ENCODE results near the gene FAM13A.
A peak's percentile ranks its signal among the peaks of the same experiment; 100 is the strongest.
"Not testable (repeated sequence)": the region's sequence is repeated elsewhere in the genome, so short reads cannot be mapped to it uniquely, and the experiment has no call there.

The FAM13A gene

GRCh38 chr4:89044147-89044900, 12.7 kb downstream of the FAM13A start:
- DNase-seq (ENCODE audit: low read depth, low spot score): no peak

- DNase-seq (ENCODE audit: low read depth, low spot score): no peak
Observed at GRCh38 chr4:89042055-89042454, 14.9 kb downstream of the FAM13A start.

GRCh38 chr4:89039730-89040338, 17.2 kb downstream of the FAM13A start:
- DNase-seq (ENCODE audit: low read depth, low spot score): no peak

- no peak for DNase-seq (ENCODE audit: low read depth, low spot score)
Observed at GRCh38 chr4:89036535-89036934, 20.4 kb downstream of the FAM13A start.

DNA sequence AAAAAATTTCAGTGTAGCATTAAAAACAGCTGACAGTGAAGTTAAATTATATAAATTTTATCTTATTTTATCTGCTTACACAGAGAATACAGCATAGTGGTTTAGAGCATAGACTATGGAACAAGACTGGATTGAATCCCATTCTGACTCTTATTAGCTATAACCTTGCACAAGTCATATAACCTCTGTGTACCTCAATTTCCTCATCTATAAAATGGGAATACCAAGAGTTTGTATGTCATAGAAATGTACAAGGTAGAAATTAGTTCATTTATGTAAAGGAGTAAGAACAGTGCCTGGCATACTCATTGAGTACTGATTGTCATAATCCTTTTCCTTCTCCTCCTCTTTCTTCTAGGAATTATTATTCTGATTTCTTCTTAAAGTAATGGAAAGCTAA, 25.7 kb downstream of the FAM13A start:
- no peak for DNase-seq (ENCODE audit: low read depth, low spot score)

GRCh38 chr4:89029591-89029990, 27.4 kb downstream of the FAM13A start:
- DNase-seq (ENCODE audit: low read depth, low spot score): no peak

DNA sequence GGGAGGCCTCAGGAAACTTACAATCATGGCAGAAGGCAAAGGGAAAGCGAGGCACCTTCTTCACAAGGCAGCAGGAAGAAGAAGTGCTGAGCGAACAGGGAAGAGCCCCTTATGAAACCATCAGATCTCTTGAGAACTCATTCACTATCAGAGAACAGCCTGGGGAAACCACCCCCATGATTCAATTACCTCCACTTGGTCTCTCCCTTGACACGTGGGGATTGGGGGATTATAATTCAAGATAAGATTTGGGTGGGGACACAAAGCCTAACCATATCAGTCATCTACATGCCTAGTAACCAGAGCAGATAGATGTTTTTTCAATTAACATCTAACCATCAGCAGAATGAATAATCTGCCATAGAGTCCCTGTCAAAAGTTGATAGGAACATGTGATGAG, 30.4 kb downstream of the FAM13A start:
- DNase-seq (ENCODE audit: low read depth, low spot score): no peak

- peak; percentile 51 for DNase-seq (ENCODE audit: low read depth, low spot score)
Observed at GRCh38 chr4:89024051-89024675, 32.8 kb downstream of the FAM13A start.

- no peak for DNase-seq (ENCODE audit: low read depth, low spot score)
Observed at GRCh38 chr4:89023140-89023539, 33.8 kb downstream of the FAM13A start.

GRCh38 chr4:89022426-89023128, 34.4 kb downstream of the FAM13A start:
- DNase-seq (ENCODE audit: low read depth, low spot score): no peak

- DNase-seq (ENCODE audit: low read depth, low spot score): no peak
Observed at GRCh38 chr4:89021684-89022083, 35.3 kb downstream of the FAM13A start.

- no peak for DNase-seq (ENCODE audit: low read depth, low spot score)
Observed at GRCh38 chr4:89021062-89021461, 35.9 kb downstream of the FAM13A start.

DNA sequence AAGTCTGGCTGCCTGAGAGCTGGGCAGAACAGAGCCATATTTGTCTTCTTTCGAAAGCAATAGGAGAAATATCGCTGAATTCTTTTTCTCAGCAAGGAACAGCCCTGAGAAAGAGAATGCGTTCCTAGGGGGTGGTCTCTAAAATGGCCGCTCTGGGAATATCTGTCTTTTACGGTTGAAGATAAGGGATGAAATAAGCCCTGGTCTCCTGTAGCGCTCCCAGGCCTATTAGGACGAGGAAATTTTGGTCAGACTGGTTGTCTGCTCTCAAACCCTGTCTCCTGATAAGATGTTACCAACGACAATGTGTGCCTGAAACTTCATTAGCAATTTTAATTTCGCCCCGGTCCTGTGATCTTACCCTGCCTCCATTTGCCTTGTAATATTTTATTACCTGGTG, 42.1 kb downstream of the FAM13A start:
- not testable (repeated sequence) for DNase-seq (ENCODE audit: low read depth, low spot score)

DNA sequence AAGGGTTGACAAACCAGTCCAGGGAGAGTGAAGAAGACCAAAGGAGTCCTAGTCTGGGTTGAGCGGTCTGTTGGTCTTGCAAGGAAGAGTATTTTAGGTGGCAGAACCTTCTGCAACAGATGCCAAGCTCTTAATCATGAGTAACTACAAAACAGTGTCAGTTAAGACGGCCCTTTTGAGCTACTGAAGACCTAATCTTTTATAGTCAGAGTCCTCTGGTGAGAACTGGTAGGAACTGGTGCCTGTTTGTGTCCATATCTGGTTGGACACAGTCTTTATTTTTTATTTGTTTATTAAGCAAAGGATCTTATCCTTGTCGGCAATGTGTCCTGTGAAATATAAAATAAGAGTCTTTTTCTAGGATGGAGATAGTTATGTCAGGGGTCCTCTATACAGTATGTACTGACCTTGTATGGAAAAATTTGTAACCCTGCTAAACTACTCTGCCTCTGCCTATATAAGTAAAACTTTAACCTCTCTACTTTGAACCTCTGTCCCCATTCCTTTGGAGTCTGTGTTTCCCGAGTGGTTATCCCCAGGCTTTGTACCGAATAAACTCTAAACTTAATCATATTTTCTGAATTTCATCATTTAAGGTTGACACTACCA, 47.1 kb downstream of the FAM13A start:
- no peak for DNase-seq (ENCODE audit: low read depth, low spot score)

DNA sequence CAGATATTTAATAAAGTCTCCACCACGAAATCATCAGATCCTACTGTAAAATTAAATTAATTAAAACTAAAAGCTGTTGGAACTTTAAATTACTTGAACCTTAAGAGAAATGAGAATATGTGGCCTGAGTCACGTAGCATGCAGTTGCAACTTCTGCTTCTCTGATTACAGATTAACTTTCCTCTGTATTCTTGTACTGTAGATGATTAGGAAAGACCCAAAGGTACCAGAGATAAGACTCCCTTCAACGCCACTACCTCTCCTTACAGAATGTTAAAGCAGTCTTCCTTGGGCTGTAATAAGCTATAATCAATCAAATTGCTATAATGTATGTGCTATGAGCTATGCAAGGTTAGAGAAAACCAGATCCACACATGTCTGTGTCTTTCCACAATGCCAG, 47.9 kb downstream of the FAM13A start:
- DNase-seq (ENCODE audit: low read depth, low spot score): no peak

DNA sequence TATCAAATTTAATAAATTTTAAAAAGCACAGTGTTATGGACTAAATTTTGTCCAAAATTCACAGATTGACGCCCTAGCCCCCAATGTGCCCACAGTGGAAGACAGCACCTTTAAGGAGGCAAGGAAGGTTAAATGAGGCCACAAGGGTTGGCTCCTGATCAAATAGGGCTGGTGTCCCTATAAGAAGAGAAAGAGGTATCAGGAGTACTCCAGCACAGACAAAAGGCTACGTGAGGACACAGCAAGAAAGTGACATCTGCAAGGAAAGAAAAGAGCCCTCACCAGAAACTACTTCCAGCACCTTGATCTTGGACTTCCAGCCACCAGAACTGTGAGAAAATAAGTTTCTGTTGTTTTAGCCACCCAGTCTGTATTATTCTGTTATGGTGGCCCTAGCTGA, 48.8 kb downstream of the FAM13A start:
- DNase-seq (ENCODE audit: low read depth, low spot score): no peak

DNA sequence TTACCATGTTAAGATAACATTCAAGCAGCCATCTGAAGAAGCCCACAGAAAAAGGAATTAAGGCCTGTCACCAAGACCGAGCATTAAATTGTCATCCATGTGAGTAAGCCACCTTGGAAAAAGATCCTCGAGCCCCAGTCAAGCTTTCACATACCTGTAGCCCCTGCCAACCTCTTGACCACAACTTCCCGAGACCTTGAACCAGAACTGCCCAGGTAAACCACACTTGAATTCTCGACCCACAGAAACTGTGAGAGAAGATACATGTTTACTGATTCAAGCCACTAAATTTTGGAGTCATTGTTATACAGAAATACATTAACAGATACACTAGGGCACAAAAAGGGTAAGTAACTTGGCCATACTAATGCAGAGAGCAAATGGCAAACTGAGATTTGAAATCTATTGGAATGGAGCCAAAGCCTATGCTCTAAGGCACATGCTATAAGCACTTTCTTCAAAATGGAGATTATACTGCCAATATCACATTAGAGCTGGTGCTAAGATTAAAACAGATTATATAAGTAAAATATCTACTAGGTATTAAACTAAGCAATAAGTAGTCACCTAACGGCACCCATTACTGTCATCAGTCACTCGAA, 49.5 kb downstream of the FAM13A start:
- DNase-seq (ENCODE audit: low read depth, low spot score): no peak

DNA sequence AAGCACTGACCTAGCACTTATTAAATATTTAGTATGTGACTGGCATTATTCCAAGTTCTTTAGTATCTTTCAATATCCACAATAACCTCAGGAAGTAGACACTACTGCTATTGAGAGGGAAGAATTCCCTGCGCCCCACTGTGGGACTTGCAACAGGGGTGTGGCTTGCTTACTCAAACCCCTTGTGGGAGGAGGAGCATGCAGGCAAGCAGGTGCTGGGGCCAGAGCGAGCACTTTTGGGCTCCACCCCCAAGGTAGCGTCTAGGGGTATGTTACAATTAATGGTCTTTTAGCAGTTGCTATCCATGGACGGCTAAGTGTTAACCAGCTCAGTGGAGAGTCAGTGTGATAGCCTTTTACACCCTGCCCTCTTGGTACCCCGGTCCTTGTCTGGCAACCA, 50.7 kb downstream of the FAM13A start:
- no peak for DNase-seq (ENCODE audit: low read depth, low spot score)

GRCh38 chr4:89005066-89005465, 51.9 kb downstream of the FAM13A start:
- not testable (repeated sequence) for DNase-seq (ENCODE audit: low read depth, low spot score)

GRCh38 chr4:89001647-89002445, 55.1 kb downstream of the FAM13A start:
- DNase-seq (ENCODE audit: low read depth, low spot score): no peak
